HFF-Myc (cell line): ENCODE results near the gene SYPL2.
"Not testable (repeated sequence)": the region's sequence is repeated elsewhere in the genome, so short reads cannot be mapped to it uniquely, and the experiment has no call there.

ENCODE experiments used
- DNase-seq: peaks from one replicate; pipeline ENCODE4 v3.0.0-alpha.2; 2011; ENCODE audit warnings: low read depth; ENCODE audit errors: extremely low read depth
- H3K4me3 ChIP-seq: replicated peaks from 2 replicates; pipeline ENCODE4 v1.5.1; 2011; ENCODE audit warnings: low read depth, mild to moderate bottlenecking, control low read depth, low read length
- TF ChIP-seq, protein P1 (sequence below): IDR thresholded peaks from 2 replicates; pipeline ENCODE4 v1.5.1; 2012; ENCODE audit warnings: mild to moderate bottlenecking, low read depth, low read length, control low read depth; ENCODE audit errors: missing control alignments

The SYPL2 gene

DNA sequence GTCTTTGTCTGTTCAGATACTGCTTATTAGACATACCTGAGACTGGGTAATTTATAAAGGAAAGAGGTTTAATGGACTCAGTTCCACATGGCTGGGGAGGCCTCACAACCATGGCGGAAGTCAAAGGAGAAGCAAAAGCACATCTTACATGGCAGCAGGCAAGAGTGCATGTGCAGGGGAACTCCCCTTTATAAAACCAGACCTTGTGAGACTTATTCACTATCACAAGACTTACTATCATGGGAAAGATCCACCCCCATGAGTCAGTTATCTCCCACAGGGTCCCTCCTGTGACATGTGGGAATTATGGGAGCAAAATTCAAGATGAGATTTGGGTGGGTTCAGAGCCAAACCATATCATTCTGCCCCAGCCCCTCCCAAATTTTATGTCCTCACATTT lies 33.0 kb upstream of the SYPL2 start:
- TF ChIP-seq, protein P1, sequence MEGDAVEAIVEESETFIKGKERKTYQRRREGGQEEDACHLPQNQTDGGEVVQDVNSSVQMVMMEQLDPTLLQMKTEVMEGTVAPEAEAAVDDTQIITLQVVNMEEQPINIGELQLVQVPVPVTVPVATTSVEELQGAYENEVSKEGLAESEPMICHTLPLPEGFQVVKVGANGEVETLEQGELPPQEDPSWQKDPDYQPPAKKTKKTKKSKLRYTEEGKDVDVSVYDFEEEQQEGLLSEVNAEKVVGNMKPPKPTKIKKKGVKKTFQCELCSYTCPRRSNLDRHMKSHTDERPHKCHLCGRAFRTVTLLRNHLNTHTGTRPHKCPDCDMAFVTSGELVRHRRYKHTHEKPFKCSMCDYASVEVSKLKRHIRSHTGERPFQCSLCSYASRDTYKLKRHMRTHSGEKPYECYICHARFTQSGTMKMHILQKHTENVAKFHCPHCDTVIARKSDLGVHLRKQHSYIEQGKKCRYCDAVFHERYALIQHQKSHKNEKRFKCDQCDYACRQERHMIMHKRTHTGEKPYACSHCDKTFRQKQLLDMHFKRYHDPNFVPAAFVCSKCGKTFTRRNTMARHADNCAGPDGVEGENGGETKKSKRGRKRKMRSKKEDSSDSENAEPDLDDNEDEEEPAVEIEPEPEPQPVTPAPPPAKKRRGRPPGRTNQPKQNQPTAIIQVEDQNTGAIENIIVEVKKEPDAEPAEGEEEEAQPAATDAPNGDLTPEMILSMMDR, result no peak
- DNase-seq, result no peak
- no peak overlapping the region for H3K4me3 ChIP-seq

DNA sequence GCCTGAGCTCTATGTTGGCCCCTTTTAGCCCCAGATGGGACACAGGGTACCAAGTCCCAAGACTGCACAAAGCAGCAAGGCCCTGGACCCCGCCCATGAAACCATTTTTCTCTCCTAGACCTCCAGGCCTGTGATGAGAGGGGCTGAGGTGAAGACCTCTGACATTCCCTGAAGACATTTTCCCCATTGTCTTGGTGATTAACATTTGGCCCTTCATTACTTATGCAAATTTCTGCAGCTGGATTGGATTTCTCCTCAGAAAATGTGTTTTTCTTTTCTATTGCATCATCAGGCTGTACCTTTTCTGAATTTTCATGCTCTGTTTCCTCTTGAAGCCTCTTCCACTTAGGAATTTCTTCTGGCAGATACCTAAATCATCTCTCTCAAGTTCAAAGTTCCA lies 31.9 kb upstream of the SYPL2 start:
- TF ChIP-seq, protein P1, result no peak
- no peak for DNase-seq
- no peak overlapping the region for H3K4me3 ChIP-seq

DNA sequence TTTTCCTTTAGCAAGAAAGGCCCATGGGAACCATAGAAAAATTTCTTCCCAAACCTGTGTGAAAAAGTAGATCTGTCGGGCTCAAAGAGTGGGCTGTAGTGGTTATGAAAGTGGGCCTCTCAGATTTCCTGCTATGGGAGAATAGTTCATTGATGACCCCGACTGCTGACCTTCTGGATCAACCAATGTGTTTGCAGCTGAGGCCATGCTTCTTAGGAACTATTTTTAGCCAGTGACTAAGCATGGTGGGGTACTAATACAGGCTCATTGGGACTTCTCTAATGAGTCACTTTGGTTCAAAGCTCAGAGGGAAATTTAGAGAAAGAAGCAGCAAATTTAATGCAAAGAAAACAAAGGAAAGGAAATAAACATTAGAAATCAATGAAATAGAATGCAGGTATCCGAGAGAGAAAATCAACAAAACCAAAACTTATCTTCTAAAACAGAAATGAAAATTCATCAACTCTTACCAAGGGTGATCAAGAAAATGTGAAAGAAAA lies 27.5 kb upstream of the SYPL2 start:
- DNase-seq, result peak; percentile 82
- TF ChIP-seq, protein P1, result no peak
- no peak overlapping the region for H3K4me3 ChIP-seq

DNA sequence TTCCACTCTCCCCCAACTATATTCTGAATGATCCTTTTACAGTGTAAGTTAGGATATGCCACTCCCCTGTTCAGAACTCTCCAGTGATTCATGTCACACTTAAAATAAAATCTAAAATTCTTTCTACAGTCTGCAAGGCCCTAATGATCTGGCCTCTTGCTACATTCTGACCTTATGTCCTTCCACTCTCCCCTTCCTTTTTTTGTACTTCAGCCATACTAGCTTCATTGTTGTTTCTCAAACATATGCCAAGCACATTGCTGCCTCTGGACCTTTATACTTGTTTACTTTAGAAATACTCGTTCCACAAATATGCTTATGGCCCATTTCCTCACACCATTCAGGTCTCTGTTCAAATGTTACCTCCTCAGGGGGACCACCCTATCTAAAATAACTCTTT lies 25.3 kb upstream of the SYPL2 start:
- TF ChIP-seq, protein P1, result no peak
- DNase-seq, result peak; percentile 30
- H3K4me3 ChIP-seq, result no peak overlapping the region

DNA sequence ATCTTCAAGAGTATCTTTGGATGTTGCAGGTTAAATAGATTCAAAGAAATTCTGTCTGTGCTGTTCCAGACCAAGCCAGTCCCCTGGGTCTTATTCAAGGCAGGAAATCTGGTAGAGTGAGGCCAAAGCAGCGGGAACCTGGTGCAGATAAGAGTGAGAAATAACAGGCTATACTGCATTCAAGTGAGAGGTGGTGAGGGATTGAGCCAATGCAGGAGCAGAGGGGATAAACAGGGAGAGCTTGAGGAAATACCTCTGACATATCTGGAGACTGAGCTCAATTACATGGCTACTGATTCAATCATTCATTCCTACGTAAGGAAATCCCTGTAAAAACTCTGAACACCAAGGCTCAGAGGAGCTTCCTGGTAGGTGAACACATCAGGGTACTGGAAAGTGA lies 22.9 kb upstream of the SYPL2 start:
- TF ChIP-seq, protein P1, result no peak
- no peak for DNase-seq

DNA sequence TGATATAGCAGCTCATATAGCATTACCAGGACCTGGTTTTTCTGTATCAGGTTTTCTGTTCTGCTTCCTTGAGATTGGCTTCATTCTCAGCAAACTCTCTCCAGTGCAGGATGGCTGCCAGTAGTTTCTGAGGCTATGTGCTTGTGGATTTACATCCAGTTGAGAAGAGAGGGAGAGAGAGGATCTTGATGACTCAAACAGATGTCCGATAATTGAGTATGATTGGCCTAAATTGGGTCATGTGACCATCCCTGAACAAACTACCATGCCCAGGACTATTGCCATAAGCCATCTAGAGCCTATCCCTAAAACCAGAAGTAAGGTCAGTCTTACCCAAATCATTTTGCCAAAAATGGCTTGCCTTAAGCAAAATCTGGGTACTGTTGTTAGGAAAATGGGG lies 22.0 kb upstream of the SYPL2 start:
- TF ChIP-seq, protein P1, result no peak
- H3K4me3 ChIP-seq, result no peak overlapping the region
- DNase-seq, result no peak

More for the DNA sequence above, 22.9 kb upstream of the SYPL2 start:
- H3K4me3 ChIP-seq, result no peak overlapping the region

DNA sequence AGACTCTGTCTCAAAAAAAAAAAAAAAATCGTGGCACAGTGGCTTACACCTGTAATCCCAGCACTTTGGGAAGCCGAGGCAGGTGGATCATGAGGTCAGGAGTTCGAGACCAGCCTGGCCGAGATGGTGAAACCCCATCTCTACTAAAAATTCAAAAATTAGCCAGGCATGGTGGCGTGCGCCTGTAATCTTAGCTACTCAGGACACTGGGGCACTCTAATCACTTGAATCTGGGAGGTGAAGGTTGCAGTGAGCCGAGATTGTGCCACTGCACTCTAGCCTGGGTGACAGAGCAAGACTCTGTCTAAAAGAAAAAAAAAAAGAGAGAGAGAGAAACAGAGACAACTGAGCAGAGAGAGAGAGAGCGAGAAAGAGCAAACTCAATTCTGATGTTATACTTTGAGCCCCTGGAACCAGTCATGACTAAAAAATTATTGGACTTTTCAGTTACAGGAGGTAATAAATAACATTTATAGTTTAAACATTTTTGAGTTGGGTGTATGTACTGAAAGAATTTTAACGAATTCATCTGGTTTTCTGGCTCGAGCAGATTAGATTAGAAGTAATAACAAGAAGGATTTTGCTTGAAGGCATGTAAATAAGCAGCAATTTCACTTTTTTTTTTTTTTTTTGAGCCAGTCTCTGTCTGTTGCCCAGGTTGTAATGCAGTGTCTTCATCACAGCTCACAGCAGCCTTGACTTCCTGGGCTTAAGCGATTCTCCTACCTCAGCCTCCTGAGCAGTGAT lies 20.2 kb upstream of the SYPL2 start:
- not testable (repeated sequence) for DNase-seq, H3K4me3 ChIP-seq
